Transverse colon (tissue), 4 donors: ENCODE measurements around the gene CBX7.

Experiments used
- CTCF ChIP-seq, 5 experiments: fragments of 200-600 bp in 3 of 5; fragments of 450-650 bp in 2 of 5; sonication (generic) in 3 of 5; IDR thresholded peaks; 1 replicate in 2 of 5; 2 replicates in 3 of 5; pipeline ENCODE4 v1.5.1; 2016 to 2017; ENCODE audit warnings: antibody characterized with exemption in 5 of 5, inconsistent platforms in 3 of 5, mild to moderate bottlenecking in 2 of 5, moderate library complexity in 1 of 5
- POLR2A ChIP-seq: fragments of 450-650 bp; IDR thresholded peaks from one replicate; pipeline ENCODE4 v1.6.1; 2016; ENCODE audit warnings: antibody characterized with exemption, mild to moderate bottlenecking, moderate library complexity
- POLR2AphosphoS5 ChIP-seq, 3 donors: sonication (generic); formaldehyde crosslinking; IDR thresholded peaks; one replicate each; pipeline ENCODE4 v1.6.1; 2016; ENCODE audit warnings: antibody characterized with exemption in 3 of 3

GRCh38 chr22:39179401-39179827 is 26.9 kb upstream of the CBX7 start:
- no peak for TF ChIP-seq POLR2AphosphoS5 (IDR thresholded peaks at IDR 0.05)
- no peak for TF ChIP-seq CTCF (IDR thresholded peaks at IDR 0.05)
- TF ChIP-seq POLR2A, result no peak
